Activated T-cell treated with anti-CD3 and anti-CD28 coated beads, Interleukin-2, amount 50 U/mL, for 48 hours (primary cell): Measurements from ENCODE around the gene HCN3.
A peak's percentile ranks its signal among the peaks of the same experiment; 100 is the strongest.
"Not testable (repeated sequence)": the region's sequence is repeated elsewhere in the genome, so short reads cannot be mapped to it uniquely, and the experiment has no call there.

Experiments
- DNase-seq, 2 experiments: peaks; one replicate each; pipeline ENCODE4 v3.0.0-alpha.2; 2020

The HCN3 gene

DNA sequence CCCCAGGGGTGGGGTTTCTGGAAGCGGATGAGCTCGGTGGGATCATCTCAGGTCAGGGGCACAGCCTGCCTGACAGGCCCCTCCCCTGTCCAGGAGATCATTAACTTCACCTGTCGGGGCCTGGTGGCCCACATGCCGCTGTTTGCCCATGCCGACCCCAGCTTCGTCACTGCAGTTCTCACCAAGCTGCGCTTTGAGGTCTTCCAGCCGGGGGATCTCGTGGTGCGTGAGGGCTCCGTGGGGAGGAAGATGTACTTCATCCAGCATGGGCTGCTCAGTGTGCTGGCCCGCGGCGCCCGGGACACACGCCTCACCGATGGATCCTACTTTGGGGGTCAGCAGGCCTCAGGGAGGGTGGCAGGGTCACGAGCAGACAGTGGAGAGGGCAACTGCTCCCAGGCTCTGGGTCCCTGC is 8.4 kb downstream of the HCN3 start:
- no peak for DNase-seq

DNA sequence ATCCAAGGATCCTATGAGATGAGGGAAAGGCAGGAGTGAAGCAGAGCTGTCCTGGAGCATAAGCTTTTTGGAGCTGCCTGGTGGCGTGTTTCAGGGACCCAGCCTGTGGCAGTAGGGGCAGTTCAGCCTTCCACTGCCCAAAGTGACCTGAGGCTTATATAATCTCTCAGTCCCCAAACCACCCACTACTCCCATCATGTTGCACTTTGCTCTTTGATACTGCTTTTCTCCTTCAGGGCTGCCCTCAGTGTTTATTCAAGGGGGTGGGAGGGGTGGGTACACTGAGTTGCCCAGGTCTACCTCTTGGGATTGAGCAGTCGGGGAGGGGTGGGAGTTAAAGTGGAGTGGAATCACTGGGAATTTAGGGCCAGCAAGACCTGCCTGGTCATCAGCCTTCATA is 9.3 kb downstream of the HCN3 start:
- DNase-seq, result no peak

DNA sequence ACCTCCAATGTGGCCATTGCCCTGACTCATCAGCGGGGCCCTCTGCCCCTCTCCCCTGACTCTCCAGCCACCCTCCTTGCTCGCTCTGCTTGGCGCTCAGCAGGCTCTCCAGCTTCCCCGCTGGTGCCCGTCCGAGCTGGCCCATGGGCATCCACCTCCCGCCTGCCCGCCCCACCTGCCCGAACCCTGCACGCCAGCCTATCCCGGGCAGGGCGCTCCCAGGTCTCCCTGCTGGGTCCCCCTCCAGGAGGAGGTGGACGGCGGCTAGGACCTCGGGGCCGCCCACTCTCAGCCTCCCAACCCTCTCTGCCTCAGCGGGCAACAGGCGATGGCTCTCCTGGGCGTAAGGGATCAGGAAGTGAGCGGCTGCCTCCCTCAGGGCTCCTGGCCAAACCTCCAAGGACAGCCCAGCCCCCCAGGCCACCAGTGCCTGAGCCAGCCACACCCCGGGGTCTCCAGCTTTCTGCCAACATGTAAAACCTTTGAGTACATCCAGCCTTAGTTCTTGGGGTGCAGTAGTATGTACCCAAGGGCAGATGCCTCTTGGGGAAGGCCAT is 10.8 kb downstream of the HCN3 start:
- no peak for DNase-seq

DNA sequence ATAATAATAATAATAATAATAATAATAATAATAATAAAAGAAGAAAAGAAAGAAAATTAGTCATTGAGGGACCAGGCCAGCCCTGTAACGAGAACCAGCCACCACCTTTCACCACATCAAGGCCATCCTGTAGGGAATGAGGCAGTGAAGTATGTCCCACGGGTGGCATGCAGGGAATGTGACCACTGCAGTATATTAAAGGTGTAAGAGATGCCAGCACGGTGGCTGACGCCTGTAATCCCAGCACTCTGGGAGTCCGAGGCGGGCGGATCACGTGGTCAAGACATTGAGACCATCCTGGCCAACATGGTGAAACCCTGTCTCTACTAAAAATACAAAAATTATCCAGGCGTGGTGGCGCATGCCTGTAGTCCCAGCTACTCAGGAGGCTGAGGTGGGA is 13.7 kb downstream of the HCN3 start:
- not testable (repeated sequence) for DNase-seq

DNA sequence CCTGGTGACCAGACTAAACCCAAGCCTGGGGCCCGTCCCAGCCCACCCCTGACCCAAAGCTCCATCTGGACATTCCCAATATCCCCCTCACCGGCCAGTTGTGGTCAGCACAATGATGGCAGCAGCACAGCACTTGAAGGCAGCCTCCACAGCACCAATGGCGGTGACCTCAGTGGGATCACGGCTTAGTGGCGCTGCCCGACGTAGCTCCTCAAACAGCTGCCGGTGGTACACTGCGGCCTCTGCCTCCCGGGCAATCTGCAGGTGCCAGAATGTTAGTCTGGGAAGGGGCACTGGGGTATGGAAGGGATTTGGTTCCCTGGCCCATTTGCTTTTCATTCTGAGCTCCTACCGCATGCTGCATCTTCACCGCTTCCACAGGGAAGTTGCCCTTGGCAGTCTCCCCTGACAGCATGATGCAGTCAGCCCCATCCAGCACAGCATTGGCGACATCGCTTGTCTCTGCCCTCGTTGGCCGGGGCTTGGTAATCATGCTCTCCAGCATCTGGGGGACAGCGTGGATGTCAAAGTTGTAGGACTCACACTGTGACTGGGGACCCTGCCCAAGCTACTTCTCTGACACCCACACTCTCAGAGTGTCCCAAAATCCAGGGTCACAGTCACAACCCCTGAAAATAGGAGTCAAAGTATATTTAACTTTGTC is 16.0 kb downstream of the HCN3 start:
- no peak for DNase-seq

DNA sequence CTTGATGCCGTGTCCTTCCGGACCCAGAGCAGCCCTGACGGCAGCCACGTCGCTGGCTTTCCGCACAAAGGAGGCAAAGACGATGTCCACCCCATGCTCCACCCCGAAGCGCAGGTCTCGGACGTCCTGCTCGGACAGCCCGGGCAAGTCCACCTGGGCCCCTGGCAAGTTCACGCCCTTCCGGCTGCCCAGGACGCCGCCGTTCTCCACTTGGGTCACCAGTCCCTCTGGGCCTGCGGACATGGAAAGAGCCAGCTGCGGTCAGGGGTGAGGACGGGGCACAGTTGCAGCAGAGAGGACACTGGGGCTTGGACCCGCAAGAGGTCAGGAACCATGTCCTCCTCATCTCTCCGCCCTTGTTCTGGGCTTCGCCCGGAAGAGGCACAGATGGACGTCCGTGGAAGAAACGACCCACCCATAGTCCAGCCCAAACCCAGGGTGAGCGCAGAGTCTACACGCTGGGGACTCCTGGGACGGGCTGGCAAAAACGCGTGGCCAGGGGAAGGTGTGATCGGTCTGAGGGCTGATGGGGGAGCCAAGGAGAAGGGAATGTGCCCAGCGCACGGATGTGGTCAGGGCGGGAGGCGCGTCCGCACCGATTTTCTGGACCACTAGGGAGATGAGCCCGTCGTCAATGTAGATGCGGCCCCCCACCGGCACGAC is 17.4 kb downstream of the HCN3 start:
- DNase-seq, result no peak

DNA sequence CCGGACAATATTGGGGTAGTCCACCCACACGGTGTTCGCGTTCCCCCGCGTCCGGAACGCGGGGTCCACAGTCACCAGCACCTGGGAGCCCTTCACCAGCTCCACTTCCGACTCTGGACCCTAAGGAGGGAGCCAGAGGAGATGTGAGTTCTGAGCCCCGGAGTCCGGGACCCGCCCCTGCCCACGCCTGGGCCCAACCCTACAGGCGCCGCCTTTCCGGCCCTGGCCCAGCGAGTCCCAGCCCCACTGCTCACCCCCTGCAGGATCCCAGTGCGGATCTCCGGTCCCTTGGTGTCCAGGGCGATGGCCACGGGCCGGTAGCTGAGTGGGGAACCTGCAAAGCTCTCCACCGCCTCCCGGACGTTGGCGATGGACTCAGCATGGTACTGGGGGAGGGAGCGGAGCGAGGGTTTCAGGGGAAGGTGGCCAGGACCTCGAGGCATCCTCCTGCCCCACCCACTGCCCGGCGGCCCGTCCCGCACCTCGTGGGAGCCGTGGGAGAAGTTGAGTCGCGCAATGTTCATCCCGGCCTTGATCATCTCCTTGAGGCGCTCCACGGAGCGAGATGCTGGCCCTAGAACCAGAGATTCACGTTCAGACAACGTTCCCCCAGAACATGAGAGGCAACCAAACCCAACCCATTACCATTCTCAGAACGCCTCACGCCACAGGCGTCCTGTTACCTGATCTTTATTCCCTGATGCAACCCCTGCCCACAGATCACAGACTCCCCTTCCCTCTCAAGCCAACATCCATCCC is 18.1 kb downstream of the HCN3 start:
- no peak for DNase-seq

DNA sequence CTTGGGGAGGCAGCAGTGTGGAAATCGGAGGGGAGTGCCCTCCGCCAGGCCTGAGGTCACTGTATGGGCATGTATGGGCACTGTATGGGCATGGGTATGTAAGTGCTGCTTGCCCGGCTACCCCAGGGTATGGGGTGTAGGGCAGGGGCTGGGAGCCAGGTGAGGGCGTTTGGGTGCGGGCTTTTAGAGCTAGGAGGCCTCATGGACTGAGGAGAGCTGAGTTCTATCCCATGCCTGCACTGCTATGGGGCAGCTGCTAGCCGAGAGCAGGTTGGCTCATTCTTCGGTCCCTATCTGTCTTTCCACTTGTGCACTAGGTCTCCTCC is 18.6 kb downstream of the HCN3 start:
- DNase-seq, result no peak

DNA sequence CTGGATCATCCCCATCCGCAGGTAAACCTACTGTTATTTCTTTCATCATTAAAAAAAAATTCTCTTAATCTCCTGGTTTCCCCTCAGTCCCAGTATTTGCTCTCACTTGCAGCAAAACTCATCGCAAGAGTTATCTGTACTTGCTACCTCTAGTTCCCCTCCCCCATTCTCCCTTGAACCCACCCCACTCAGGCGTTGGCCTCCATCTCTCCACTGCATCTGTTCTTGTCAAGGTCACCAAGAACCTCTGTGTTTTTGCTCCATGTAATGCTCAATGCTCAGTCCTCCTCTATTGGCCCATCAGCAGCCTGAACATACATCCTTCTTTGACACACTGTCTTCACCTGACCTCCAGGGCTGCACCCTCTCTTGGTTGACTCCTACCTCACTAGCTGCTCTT is 19.4 kb downstream of the HCN3 start:
- no peak for DNase-seq

DNA sequence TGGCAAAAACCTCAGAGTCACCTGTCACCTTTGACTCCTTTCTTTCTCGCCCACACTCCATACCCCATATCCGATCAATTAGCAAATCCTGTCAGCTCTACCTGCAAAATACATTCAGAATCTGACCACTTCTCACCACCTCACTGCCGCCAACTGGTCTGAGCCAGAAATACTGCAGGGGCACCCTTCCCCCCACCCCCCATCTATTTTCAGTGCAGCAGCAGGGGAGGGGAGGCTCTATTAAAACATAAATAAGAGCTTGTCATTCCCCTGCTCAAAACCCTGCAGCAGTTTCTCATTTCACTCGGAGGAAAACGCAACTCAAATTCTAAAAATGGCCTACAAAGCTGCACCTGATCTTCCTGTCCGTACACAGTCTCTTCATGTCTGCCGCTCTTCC is 20.1 kb downstream of the HCN3 start:
- no peak for DNase-seq

DNA sequence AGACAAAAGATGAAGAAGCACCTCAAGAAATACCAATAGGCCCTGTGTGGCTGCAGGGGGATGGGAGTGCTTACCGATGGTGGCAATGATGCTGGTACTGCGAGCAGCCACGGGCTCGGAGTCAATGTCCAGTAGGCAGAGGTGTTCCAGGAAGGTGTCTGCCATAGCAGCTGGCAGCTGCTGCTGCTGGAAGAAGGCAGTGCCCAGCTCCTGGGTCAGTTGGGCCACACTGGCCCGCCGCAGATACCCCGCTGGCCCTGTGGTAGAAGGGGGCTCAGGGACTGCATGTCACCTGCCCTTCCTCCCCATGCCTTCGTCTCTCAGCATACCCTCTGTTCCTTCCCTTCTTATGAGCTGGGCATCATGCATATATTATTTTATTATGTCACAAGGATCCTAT is 22.8 kb downstream of the HCN3 start:
- DNase-seq, result no peak

DNA sequence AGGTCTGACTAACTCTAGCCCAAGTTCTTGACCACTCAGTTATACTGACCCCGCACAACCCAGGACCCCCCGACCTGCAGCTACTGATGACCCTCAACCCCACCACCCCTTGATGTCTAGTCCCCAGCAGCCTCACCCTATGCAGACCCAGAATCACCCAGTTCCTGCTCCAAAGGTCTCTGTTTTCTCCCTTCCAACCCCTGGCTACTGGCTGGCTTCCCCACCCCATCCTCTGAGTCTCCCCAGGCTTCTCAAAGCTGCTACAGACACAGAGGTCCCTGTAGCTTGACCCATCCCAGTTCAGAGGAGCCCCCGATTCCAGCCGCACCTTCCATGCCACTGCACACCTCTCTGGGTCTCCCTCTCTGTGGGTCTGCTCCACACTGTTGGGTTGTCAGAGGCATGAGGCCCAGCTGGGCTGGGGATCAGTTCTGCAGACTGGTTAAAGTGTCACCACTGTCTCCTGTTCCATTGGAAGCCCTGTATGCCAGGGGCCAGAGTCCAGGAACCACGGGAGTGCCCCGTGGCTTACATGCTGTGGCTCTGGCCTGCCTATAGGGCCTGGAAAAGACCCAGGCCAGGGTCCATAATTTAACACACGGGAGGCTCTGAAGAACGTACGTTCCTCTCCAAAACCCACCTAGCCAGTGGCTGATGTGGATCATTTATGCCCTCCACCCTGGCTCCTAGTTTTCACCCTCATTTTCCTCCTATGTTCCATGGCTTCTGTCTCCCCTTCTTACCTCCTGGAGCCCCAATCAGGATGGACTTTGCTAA is 23.5 kb downstream of the HCN3 start:
- no peak for DNase-seq

DNA sequence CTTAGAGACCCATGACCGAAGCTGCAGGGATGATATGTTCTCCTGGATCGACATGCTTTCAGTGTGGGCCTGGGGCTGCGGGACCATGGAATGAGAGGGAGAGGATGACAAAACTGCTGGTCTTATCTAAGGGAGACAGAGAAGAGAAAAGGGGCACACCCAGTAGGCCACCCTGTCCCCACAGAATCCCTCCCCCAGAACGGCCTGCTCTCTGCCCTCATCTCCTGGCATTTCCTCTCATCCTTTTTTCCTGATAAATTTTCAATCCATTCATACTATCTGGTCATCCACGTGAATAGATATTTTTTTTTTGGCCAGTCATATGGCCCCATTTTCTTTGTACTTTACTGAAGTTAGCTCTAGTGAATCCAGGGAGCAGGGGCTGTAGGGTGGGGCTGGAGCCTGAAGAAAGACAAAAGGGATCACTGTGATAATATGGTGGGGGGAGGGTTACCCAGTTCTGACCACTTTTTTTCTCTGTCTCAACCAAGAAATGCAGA is 24.1 kb downstream of the HCN3 start, which contains the start of gene PKLR:
PKLR (minus strand) TSS at position 97 of the 500 bp plus-strand sequence; CDS start at position 54, 43 bp downstream.
- DNase-seq, result no peak

DNA sequence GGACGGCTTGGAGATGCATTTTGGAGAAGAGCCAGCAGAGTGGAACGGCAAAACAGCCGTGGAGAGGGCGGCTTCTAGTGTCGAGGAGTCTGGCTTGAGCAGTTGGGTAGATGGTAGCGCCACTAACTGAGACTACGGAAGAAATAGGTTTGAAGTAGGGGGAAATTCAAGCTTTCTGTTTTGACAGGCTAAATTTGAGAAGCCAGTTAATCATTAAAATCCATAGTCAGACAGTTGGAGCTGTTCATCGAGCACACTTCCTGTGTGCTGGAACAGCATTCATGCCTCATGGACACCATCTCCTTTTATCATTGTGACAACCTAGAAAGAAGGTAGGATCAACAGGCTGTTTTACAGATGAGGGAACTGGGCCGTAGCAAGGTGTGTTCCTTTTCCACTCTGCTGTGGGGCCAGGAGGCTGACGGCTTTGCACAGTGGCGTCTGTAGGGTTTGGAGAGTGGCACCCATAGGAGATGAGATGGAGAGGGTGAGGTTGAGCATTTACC is 27.3 kb downstream of the HCN3 start:
- DNase-seq, result no peak

DNA sequence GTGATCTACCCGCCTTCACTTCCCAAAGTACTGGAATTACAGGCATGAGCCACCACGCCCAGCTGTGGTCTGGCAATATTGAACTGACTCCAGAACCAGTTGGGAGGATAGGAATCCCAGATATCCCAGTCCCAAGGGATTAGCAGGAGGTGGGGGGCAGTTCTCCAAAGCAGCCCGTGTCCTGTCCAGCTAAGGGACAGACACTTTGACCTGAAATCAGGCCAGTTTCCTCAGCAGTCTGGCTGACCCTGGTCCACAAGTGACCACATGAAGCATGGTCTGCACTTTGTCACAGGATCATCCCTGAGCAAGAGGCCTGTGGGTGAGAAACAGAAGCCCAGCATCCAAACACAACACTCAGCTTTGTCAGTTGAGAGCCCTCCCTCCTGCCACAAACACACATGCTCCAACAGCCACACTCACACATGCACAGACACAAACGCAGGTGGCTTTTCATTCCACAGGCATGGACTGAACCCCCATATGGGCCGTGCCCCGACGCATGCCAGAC is 28.7 kb downstream of the HCN3 start:
- no peak for DNase-seq

DNA sequence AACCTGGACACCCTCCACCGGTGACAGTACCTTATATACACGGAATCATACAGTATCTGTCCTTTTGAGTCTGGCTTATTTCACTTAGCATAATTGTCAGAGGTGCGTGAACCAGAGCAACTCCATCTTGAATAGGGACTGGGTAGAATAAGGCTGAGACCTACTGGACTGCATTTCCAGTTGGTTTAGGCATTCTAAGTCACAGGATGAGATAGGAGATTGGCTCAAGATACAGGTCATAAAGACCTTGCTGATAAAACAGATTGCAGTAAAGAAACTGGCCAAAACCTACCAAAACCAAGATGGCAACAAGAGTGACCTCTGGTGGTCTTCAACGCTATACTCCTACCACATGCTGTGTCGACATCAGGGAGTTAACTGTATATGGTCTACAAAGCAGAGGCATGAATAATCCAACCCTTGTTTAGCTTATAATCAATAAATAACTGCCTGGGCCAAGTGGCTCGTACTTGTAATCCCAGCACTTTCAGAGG is 30.0 kb downstream of the HCN3 start:
- DNase-seq, result no peak

DNA sequence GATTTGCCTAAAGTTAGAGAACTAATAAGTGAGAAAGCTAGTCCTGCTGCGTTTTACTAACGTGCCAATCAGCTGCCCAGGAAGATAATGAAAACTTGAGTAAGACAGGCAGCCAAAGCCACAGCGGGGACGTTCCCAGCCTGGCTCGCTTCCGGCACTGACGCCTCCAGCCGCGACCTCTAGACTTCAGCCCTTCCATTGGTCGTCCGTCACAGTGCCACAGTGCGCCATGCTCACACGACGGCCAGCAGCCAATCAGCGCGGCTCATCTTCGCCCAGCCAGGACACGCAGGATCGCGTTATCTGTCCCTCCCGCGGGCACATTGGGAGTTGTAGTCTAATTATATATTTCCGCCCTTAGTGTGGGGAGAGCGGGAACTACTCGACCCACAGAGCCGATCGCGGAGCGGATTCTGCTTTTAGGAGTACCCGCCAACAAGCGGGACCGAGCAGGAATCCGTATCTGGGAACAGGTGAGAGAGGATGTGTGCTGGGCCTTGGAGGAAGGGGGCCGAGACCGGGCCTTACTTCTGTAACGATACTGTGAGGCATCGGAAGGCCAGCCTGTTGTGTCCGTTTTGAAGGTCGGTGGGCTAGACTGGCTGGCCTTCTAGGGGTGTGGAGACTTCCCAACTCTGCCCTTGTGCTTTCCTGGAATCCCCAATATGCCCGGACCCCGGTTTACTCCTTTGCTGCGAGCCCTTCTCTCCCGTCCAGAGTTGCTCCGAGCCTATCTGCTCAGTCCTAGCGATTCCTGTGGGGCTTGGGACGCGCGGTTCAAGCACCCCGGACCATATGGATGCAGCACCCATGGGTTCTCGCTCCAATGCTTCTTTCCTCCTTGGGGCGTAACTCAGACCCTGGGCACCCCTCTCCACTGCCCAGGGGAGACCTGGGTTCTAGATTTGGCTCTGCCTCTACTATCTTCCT is 31.5 kb downstream of the HCN3 start, which contains the start of gene FDPS:
FDPS (plus strand) TSS at position 374 of the 930 bp plus-strand sequence. CDS start 924 bp downstream, outside the sequence.
- peak; percentile 96 to 97 for DNase-seq

DNA sequence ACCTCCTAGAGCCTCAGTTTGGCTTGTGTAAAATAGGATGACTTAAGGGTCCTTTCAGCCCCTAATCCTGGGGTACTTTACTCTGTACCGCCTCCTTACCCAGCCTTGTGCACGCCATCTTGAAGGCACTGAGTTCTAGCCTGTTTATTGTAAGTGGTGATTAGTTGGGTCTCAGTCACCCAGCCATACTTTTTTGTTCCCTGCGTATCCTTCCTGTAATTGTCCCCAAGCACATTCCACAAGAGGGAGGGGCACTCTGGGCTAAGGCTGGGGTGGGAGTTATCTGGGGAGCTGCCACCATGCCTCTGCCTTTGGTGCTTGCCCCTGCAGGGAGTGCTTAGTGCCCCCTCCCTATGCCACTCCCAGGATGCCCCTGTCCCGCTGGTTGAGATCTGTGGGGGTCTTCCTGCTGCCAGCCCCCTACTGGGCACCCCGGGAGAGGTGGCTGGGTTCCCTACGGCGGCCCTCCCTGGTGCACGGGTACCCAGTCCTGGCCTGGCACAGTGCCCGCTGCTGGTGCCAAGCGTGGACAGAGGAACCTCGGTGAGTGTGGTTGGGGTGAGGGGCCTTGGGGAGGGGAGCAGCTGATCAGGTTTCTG is 32.3 kb downstream of the HCN3 start:
- peak in 1 of 2 experiments; percentile 32 for DNase-seq

DNA sequence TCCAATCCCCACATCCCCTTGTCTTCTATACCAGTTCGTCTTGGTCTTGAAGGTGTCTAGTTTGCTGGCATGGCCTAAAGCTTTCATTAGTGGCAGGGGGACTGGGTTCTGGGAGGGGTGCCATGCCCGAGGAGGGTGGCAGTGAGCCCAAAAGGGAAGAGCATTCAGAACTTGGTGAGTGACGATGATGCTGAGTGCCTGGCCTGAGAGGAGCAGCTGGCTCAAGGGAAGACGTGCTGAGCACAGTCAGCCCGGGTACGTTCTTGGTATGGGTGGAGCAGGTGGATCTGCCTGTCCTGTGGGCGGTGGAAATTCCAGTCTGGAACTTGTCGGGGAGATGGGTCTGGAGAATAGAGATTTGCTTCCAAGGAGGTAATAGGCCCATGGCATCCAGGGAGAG is 36.0 kb downstream of the HCN3 start:
- DNase-seq, result no peak

DNA sequence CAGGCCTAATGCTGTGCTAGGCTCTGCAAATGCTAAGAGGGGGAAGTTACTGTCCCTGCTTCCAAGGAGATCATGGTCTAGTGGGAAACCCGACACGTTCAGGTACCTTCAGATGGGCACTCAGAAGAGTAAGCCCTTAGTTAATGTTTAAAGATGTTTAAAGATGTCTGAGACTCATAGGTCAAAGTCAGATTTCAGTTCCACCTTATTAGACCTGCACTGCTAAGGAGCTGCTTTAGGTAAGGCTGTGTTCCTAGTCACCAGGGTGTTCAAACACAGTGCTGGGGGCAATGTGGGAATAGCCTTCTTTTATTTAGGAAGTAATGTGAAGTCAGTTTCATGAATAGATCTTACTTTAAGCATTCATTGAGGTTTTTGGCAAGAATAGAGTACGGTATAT is 39.7 kb downstream of the HCN3 start:
- DNase-seq, result no peak
